Stimulated activated naive B cell treated with anti-CD40 and anti-IgM and Interleukin-4, amounts not matched to agents 10 μg/mL and 1 μg/mL and 100 μg/mL, for 72 hours (primary cell): ENCODE results near the gene SLC16A8.

Source experiments
- ATAC-seq, 2 donors: fragments of 150-1000 bp; cut with Tn5 transposase; replicated peaks; 2 replicates each; pipeline ENCODE4 v1.10.0; 2021; ENCODE audit warnings: moderate library complexity in 1 of 2
- DNase-seq: peaks from one replicate; pipeline ENCODE4 v3.0.0; 2021
- H3K27ac Mint-ChIP-seq: one replicate; pipeline ENCODE4 v1.8.0; 2022; ENCODE audit warnings: mild to moderate bottlenecking, mixed read lengths
- H3K27me3 Mint-ChIP-seq, 2 donors: one replicate each; pipeline ENCODE4 v1.8.0; 2022; ENCODE audit warnings: mixed read lengths in 2 of 2
- H3K36me3 Mint-ChIP-seq, 2 donors: one replicate each; pipeline ENCODE4 v1.8.0; 2022; ENCODE audit warnings: mixed read lengths in 2 of 2, mild to moderate bottlenecking in 1 of 2
- H3K4me1 Mint-ChIP-seq, 2 donors: one replicate each; pipeline ENCODE4 v1.8.0; 2022; ENCODE audit warnings: mixed read lengths in 2 of 2, mild to moderate bottlenecking in 1 of 2
- H3K4me3 Mint-ChIP-seq, 2 donors: one replicate each; pipeline ENCODE4 v1.8.0; 2022; ENCODE audit warnings: mild to moderate bottlenecking in 2 of 2, mixed read lengths in 2 of 2, moderate library complexity in 1 of 2
- H3K9me3 Mint-ChIP-seq, 2 donors: one replicate each; pipeline ENCODE4 v1.8.0; 2022; ENCODE audit warnings: mixed read lengths in 2 of 2, mild to moderate bottlenecking in 1 of 2

SLC16A8 gene

DNA sequence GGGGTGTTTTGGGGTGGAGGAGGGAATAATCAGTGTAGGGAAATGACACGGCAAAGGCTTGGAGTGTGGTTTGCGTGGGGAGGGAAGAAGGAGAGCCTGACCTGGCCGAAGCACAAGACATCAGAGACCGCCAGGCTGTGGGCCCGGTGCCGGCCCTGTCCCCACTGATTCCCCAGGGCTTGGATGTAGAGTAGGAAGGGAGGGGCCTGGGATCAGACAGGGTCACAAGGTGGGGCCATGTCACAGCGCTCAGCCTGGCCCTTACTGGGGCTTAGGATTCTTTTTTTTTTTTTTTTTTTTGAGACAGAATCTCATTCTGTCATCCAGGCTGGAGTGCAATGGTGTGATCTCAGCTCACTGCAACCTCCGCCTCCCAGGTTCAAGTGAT, 17.0 kb downstream of the SLC16A8 start:
- H3K4me1 Mint-ChIP-seq = peaks cover 5 to 8% of the 10 kb centered on the region in 2 donors
- ATAC-seq (no peak), DNase-seq (no peak)
- H3K27ac Mint-ChIP-seq = peak overlapping the region; percentile 72
- no peaks in the 10 kb centered on the region for H3K27me3 Mint-ChIP-seq
- H3K36me3 Mint-ChIP-seq = peaks cover 44 to 69% of the 10 kb centered on the region in 2 donors
- H3K4me3 Mint-ChIP-seq = no peak overlapping the region
- H3K9me3 Mint-ChIP-seq = no peaks in the 10 kb centered on the region

DNA sequence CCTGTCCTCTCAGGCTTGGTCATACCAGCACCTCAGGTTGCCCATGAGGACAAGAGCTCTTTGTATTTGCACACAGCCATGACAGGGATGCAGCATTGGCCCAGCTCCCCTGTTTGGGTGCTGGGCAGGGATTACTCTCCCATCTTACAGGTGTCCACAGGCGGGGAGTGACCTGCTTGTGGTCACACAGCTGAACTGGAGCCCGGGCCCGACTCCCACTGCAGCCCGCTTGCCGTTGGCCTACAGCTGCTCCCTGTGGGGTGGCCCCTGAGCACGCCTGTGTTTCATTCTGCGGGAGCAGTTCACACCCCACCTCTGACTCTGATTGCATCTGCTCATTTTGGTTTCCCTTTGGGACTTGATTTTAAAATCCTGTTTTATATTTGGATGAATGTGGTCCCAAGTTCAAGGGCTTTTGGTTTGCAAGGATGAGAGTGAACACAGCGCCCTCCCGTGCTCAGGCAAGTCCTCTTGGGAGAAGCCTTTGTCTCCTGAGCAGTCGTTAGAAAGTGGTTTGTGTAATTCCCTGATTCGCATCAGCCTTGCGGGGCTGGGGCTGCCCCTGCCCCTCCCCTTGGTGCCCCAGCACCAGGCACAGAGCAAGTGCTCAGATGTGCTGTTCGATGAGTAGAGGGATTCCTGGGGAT, 17.5 kb downstream of the SLC16A8 start:
- Mint-ChIP-seq H3K4me1 (peaks cover 5 to 8% of the 10 kb centered on the region in 2 donors), H3K27ac (peak overlapping the region; percentile 72), H3K27me3 (no peaks in the 10 kb centered on the region), H3K4me3 (no peak overlapping the region), H3K36me3 (peaks cover 45 to 71% of the 10 kb centered on the region in 2 donors), H3K9me3 (no peaks in the 10 kb centered on the region)
- ATAC-seq (no peak), DNase-seq (no peak)

DNA sequence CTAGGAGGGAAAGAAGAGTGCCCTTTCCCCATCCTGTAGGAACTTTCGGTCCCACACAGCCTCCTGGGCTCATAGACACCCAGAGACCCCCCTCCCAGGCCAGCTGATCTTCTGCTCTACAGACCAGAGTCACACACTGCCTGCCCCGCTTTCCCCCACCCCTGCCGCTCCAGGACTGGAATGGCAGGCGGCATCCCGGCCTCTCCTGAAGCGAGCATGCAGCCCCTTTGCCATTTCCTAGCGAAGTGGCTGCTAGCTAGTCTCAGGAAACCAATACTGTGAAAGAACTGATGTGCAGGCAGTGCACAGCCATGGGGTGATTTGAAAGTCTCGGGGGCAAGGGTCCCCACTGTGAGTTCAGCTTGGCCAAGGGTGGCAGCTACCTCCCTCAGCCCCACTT, 18.4 kb downstream of the SLC16A8 start:
- DNase-seq = no peak
- Mint-ChIP-seq H3K27ac (no peak overlapping the region), H3K4me1 (peaks cover 5 to 8% of the 10 kb centered on the region in 2 donors), H3K27me3 (no peaks in the 10 kb centered on the region), H3K9me3 (no peaks in the 10 kb centered on the region), H3K36me3 (peaks cover 45 to 71% of the 10 kb centered on the region in 2 donors), H3K4me3 (no peak overlapping the region)
- no peak for ATAC-seq

DNA sequence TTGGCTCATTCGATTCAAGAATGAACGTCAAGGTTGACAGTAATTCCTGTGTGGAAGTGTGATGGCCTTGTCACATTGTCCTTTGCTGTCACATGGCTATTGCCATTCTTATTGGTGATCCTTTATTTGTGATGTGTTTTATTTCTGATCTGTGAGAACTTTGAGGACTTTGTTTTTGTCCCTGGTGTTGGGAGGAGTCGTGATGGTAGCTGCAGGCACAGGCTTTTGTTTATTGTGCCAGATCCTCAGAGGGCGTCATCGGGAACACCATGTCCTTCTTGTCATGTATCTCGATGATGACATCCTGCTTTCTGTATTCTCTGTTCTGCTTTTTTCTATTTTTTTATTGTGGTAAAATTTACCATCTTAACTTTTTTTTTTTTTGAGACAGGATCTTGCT, 21.2 kb downstream of the SLC16A8 start:
- Mint-ChIP-seq H3K36me3 (peaks cover 43 to 68% of the 10 kb centered on the region in 2 donors), H3K27ac (no peak overlapping the region)
- no peak for DNase-seq

DNA sequence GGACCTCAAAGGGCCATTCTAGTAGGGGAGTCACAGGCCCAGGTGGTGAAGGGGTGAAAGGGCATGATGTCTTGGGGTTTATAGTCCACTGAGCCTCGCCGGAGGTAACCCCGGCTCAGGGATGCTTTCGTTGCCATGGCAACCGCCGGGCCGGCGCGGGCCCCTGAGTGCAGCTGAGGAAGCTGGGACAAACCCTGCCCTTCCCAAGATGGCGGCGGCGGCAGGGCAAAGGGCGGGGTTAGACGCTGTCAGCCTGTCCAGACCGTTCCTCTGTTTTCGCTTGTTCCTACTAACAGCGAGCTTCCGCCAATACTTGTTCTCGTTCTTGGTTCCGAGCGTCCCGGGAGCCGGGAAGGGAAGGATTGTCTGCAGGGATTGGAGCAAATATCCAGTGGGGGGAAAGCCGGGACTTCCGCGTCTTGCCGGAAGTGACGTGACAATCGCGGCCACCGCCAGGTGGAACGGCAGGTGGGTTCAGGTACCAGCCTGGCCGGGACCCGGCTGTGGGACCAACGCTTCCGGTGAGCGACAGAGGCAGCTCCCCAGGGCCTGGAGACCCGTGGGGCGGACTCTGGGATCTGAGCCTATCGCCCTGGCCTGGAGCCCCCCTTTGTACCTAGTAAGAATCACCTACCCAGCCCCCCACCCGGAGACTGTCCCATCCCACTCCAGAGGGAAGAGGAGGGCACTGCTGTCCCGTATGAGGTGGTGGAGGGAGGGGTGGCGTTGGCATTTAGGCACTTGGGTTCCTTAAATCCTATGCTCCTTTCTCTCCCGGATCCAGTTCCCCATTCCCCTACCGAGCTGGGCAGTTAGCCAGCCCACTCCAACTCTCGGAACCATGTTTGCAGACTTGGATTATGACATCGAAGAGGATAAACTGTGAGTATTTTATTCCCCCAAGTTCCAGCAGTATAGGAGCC, 26.8 kb downstream of the SLC16A8 start, which contains the start of gene PICK1:
Gene PICK1 (plus strand): TSS at position 436 of the 923 bp plus-strand sequence. CDS start 406 bp downstream, at position 842.
- ATAC-seq (peak; percentile 88), DNase-seq (peak; percentile 81)
- Mint-ChIP-seq H3K9me3 (no peaks in the 10 kb centered on the region), H3K4me3 (peak within 1 kb of the TSS; percentile 97 to 98), H3K36me3 (peaks cover 13 to 19% of the 10 kb centered on the region in 2 donors), H3K4me1 (peaks cover 11 to 29% of the 10 kb centered on the region in 2 donors), H3K27ac (peak within 1 kb of the TSS; percentile 98), H3K27me3 (peaks cover 0 to 4% of the 10 kb centered on the region in 2 donors)

More for the DNA sequence above, 21.2 kb downstream of the SLC16A8 start:
- no peaks in the 10 kb centered on the region for H3K9me3 Mint-ChIP-seq
- ATAC-seq = no peak
- H3K4me1 Mint-ChIP-seq = peaks cover 8 to 16% of the 10 kb centered on the region in 2 donors
- H3K4me3 Mint-ChIP-seq = no peak overlapping the region
- H3K27me3 Mint-ChIP-seq = no peaks in the 10 kb centered on the region

DNA sequence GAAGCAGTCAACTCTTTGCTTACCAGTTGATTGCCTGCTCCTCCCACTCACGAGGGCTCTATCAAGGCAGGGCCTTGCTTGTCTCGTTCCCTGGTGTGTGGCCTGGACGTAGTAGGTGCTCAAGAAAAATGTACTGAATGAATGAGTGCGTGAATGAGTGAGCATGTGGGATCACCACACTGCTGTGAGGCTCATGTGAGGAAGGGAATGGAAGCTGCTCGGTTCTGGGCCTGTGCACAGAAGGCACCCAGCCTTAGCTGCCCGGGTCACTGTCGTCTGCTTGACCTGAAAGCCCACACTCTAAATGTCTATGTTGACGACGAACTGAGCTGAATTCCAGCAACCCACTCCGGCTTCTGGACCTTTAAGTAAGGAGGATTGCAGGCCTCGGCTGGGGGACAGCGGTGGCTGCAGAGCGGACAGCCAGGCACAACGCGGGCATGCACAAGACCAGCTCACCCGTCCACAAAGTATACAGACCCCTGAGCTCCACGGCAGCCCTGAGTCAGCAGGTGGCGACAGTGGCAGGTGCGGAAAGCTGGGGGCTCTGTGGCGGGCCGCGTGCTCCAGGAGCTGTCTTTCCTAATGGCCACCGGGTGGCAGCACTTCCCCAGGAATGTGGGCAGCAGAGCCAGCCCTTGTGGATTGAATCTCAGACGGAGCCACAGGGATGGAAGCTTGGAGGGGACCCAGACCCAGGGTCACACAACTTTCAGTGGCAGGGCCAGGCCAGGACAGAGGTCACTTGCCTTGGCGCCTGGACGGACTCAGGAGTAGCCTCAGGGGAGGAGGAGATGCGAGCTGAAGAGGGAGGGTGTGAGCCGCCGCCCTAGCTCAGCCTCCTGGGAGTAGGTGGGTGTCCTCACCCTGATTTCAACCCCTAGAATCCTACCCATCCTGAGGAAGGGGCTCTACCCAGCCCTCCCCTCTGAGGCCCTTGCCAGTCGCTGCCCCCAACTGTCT, 31.8 kb downstream of the SLC16A8 start:
- Mint-ChIP-seq H3K9me3 (no peaks in the 10 kb centered on the region), H3K4me3 (peak overlapping the region in 1 of 2 donors; percentile 30), H3K27ac (no peak overlapping the region), H3K36me3 (no peaks in the 10 kb centered on the region), H3K4me1 (peaks cover 10 to 19% of the 10 kb centered on the region in 2 donors), H3K27me3 (peaks cover 3 to 26% of the 10 kb centered on the region in 2 donors)
- ATAC-seq (peak; percentile 83 to 85), DNase-seq (peak; percentile 67)

DNA sequence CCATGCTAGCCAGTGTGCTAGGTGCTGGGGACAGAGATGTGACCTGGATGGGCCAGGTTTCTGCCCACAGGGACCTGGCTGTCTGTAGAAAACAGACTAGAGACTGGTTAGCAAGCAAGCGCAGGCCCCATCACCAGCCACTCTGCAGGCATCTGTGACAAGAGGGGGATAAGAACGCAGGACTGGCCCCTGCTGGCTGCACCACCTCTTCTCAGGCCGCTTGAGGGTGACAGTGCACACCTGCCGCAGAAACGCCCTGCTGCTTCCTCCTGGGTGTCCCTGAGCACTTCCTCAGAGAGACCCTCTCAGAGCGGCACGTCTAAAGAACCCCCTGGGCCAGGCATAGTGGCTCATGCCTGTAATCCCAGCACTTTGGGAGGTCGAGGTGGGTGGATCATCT, 32.7 kb downstream of the SLC16A8 start:
- no peak for ATAC-seq

DNA sequence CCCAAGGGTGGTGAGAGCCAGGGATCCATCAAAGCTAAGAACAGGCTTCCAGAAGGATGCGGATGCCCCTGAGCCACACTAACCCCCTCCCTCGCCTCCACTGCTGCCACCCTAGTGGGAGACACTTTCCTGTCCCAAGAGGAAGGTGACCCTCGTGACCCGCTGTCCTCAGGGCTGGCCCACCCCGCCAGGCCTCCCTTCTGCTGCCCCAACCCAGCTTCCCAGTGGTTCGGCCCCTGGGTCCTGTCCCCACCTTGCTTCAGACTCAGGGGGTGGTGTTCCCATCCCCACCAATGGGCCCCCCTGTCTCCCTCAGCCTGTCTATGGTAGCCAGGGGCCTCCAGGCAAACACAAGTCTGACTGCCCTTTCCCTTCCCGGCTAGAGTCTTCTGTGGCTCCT, 33.3 kb downstream of the SLC16A8 start:
- Mint-ChIP-seq H3K27ac (no peak overlapping the region), H3K4me3 (no peak overlapping the region)
- no peak for ATAC-seq

More for the DNA sequence above, 32.7 kb downstream of the SLC16A8 start:
- H3K9me3 Mint-ChIP-seq = no peaks in the 10 kb centered on the region
- no peak overlapping the region for H3K27ac Mint-ChIP-seq
- H3K4me1 Mint-ChIP-seq = peaks cover 7 to 10% of the 10 kb centered on the region in 2 donors
- no peak for DNase-seq
- H3K27me3 Mint-ChIP-seq = peaks cover 3 to 26% of the 10 kb centered on the region in 2 donors
- no peak overlapping the region for H3K4me3 Mint-ChIP-seq
- no peaks in the 10 kb centered on the region for H3K36me3 Mint-ChIP-seq

DNA sequence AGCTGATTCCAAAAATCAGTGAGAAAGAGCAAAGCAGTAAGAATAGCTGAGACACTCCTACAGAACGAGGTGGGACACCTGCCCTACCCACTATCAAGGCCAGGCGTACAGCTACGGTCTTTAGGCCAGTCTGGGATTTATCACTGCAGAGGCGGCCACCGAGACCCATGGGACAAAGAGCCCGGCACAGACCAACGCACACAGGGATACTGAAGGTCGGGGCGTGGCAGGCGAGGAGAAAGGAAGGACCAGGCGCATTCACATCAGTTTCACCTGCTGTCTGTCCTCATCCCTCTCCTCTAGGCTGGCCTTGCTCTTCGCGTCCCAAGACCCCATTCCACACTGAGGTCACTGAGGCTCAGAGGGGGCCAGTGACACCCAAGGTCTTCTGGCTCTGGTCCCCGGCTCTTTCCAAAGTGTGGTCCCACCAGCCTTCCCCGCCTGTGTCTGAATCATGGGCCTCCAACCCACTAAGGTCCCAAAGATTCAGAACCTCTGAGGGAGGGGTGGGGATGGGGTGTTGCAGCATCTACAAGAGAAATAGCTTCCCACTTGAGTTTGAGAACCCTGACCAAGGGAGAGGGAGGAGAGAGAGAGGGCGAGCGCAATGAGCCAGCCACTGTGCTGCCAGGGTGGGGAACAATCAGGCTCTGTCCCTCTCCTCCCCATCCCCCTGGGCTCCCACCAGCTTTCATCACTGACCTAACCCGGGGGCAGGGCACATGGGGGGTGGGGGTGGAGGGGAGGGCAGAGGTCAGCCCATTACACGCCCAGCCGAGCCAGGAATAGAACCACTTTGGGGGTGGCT, 34.0 kb downstream of the SLC16A8 start:
- H3K27ac Mint-ChIP-seq = no peak overlapping the region
- DNase-seq (no peak), ATAC-seq (no peak)
- peaks cover 10 to 26% of the 10 kb centered on the region in 2 donors for H3K27me3 Mint-ChIP-seq
- H3K4me1 Mint-ChIP-seq = peaks cover 7 to 9% of the 10 kb centered on the region in 2 donors
- no peaks in the 10 kb centered on the region for H3K9me3 Mint-ChIP-seq
- no peak overlapping the region for H3K4me3 Mint-ChIP-seq
- no peaks in the 10 kb centered on the region for H3K36me3 Mint-ChIP-seq

More for the DNA sequence above, 33.3 kb downstream of the SLC16A8 start:
- DNase-seq = no peak
- Mint-ChIP-seq H3K27me3 (peaks cover 6 to 26% of the 10 kb centered on the region in 2 donors), H3K9me3 (no peaks in the 10 kb centered on the region), H3K4me1 (peaks cover 7 to 9% of the 10 kb centered on the region in 2 donors), H3K36me3 (no peaks in the 10 kb centered on the region)

DNA sequence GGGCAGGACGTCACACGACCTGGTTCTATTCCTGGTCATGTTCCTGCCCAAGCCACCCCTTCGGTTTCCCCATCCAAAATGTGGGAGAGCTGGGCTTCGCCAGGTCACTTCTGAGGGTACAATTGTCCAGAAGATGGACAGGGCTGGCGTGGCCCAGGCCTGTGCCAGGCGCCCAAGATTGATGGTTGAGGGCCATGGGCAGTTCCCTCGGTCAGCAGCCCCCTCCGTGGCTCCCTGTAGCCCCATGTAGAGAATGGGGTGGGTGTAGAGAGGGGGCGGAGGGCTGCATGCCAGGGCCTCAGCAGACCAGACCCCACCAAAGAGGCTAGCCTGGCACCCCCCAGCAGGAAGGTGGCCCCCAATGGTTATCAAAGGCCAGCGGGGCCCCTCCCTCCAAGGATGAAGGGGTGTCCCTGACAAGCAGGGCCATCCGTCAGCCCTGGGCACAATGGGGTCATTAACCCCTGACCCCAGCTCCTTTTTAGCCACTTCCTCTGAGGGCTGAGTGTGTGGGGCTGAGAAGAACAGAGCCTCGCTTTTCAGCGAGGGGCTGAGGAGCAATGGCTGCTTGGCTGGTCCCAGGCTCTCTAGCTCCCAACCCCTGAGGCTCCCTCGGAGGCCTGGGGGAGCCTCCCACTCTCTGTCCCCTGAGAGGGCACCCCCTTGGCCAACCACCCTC, 37.8 kb downstream of the SLC16A8 start:
- no peak for DNase-seq
- peaks cover 8 to 12% of the 10 kb centered on the region in 2 donors for H3K4me1 Mint-ChIP-seq
- H3K4me3 Mint-ChIP-seq = no peak overlapping the region
- H3K27me3 Mint-ChIP-seq = peaks cover 16% of the 10 kb centered on the region in 2 donors
- H3K9me3 Mint-ChIP-seq = no peaks in the 10 kb centered on the region
- no peak overlapping the region for H3K27ac Mint-ChIP-seq
- ATAC-seq = no peak
- H3K36me3 Mint-ChIP-seq = no peaks in the 10 kb centered on the region

DNA sequence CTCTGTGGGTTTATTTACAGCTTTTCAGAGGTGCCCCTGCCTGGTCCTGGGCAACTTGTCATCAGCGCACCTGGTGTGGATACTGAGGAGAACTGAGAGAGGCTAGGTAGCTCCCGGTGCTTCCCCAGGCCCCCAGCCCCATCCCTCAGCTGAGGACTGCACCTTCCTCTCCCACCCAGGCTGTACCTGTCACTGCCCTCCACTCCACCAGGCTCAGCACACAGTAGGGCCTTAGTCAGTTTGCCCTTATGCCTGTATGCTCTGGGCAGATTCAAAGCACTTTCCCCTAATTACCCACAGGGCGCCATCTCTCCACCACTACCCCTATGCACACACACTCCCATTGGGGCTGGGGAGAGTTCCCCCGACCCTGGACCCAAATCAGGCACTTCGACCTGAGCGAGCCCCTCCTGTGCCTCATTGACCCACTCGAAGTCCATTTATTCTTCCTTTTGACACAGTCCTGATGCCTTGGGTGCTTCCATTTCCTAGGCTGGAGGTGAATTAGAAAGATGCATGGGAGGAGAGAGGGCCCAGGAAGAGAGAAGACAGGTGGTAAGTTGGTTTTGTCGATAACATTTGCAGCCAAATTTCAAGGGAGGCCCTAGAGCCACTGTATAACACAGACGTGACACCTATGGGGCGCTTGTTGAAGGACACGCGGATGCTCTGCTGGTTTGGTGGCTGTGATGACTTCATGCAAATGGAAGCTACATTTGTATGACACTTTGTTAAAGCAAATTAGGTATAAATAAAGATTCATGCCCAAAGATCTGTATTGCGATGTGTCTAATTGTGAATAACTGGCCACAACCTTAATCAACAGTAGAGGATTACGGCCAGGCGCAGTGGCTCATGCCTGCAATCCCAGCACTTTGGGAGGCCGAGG, 40.6 kb downstream of the SLC16A8 start:
- ATAC-seq (no peak), DNase-seq (no peak)
- Mint-ChIP-seq H3K27ac (no peak overlapping the region), H3K9me3 (no peaks in the 10 kb centered on the region), H3K36me3 (no peaks in the 10 kb centered on the region), H3K27me3 (peaks cover 19 to 21% of the 10 kb centered on the region in 2 donors), H3K4me1 (peaks cover 8 to 12% of the 10 kb centered on the region in 2 donors), H3K4me3 (no peak overlapping the region)

DNA sequence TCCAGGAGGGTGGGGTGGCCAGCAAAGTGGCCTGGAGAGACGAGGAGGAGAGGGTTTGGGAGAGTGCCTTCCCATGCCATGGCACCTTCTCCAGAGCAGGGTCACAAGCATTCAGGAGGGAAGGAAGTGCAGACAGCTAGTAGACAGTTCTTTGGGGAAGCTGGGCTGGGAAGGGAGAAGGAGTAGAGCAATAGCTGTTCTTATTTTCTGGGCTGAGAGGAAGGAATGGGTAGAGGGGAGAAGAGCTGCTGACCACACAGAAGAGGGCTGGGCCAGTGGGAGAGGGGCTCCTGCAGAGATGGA, 41.5 kb downstream of the SLC16A8 start:
- no peaks in the 10 kb centered on the region for H3K9me3 Mint-ChIP-seq
- peaks cover 12 to 21% of the 10 kb centered on the region in 2 donors for H3K27me3 Mint-ChIP-seq
- H3K36me3 Mint-ChIP-seq = no peaks in the 10 kb centered on the region
- ATAC-seq (no peak), DNase-seq (no peak)
- H3K27ac Mint-ChIP-seq = no peak overlapping the region
- H3K4me3 Mint-ChIP-seq = no peak overlapping the region
- H3K4me1 Mint-ChIP-seq = peaks cover 8 to 12% of the 10 kb centered on the region in 2 donors
